Dermis blood vessel endothelial cell (primary cell): Measurements from ENCODE around the gene IGFL3. TPM values are rescaled to one million over a fixed set of nuclear protein-coding genes. Genes with fewer than 3 reads are reported as not detected.
"Not testable (repeated sequence)": the region's sequence is repeated elsewhere in the genome, so short reads cannot be mapped to it uniquely, and the experiment has no call there.

Source experiments
- DNase-seq: peaks from one replicate; pipeline ENCODE4 v3.0.0; 2010
- total RNA-seq: library from RNA; depleted of rRNA; stranded (reverse); fragments of >200 nt; gene quantifications from 2 replicates; pipeline ENCODE4 v1.2.3, GENCODE V29; 2014

IGFL3 gene
- not detected in 2 replicates for total RNA-seq

GRCh38 chr19:46124638-46125115 lies at the start of gene IGFL3:
Gene IGFL3, minus strand, starts transcription at chr19:46124688. Its CDS starts 39 bp downstream, at chr19:46124649.
- DNase-seq, result no peak

GRCh38 chr19:46173886-46174480 lies 49.5 kb upstream of the IGFL3 start:
- DNase-seq, result no peak

GRCh38 chr19:46162731-46163130 lies 38.2 kb upstream of the IGFL3 start:
- no peak for DNase-seq

- not testable (repeated sequence) for DNase-seq
These were observed 37.3 kb upstream of the IGFL3 start for GRCh38 chr19:46161642-46162257.

- no peak for DNase-seq
These were observed 35.8 kb upstream of the IGFL3 start for GRCh38 chr19:46160233-46160775.

- DNase-seq, result no peak
These were observed 35.1 kb upstream of the IGFL3 start for GRCh38 chr19:46159418-46160232.

GRCh38 chr19:46155237-46155636 lies 30.7 kb upstream of the IGFL3 start:
- no peak for DNase-seq

- no peak for DNase-seq
These were observed 26.1 kb upstream of the IGFL3 start for GRCh38 chr19:46150606-46151005.

GRCh38 chr19:46147791-46148288 lies 23.4 kb upstream of the IGFL3 start, which contains the start of gene IGFL2:
Gene IGFL2, plus strand, starts transcription at chr19:46148238. Its CDS starts 41 bp downstream, at chr19:46148279.
- no peak for DNase-seq

GRCh38 chr19:46147166-46147740 lies 22.8 kb upstream of the IGFL3 start:
- DNase-seq, result no peak

- DNase-seq, result peak; percentile 23
These were observed 20.3 kb upstream of the IGFL3 start for GRCh38 chr19:46144756-46145155.

GRCh38 chr19:46142294-46142693 lies 17.8 kb upstream of the IGFL3 start:
- DNase-seq, result no peak

- DNase-seq, result no peak
These were observed 16.9 kb upstream of the IGFL3 start for GRCh38 chr19:46141421-46141820.

GRCh38 chr19:46137915-46138473 lies 13.5 kb upstream of the IGFL3 start:
- no peak for DNase-seq

GRCh38 chr19:46134527-46134926 lies 10.0 kb upstream of the IGFL3 start:
- DNase-seq, result no peak

GRCh38 chr19:46133777-46134241 lies 9.3 kb upstream of the IGFL3 start:
- no peak for DNase-seq

- DNase-seq, result peak; percentile 98
These were observed 8.7 kb upstream of the IGFL3 start for GRCh38 chr19:46133101-46133627.

- no peak for DNase-seq
These were observed 8.1 kb upstream of the IGFL3 start for GRCh38 chr19:46132508-46133100.

- peak; percentile 33 for DNase-seq
These were observed 7.1 kb upstream of the IGFL3 start for GRCh38 chr19:46131485-46132143.

GRCh38 chr19:46126086-46126580 lies 1.6 kb upstream of the IGFL3 start:
- DNase-seq, result no peak

GRCh38 chr19:46125447-46125846 lies 959 bp upstream of the IGFL3 start:
- DNase-seq, result no peak
